ENCODE data around the gene NRCAM.
"Not testable (repeated sequence)": the region's sequence is repeated elsewhere in the genome, so short reads cannot be mapped to it uniquely, and the experiment has no call there.

Gene NRCAM

DNA sequence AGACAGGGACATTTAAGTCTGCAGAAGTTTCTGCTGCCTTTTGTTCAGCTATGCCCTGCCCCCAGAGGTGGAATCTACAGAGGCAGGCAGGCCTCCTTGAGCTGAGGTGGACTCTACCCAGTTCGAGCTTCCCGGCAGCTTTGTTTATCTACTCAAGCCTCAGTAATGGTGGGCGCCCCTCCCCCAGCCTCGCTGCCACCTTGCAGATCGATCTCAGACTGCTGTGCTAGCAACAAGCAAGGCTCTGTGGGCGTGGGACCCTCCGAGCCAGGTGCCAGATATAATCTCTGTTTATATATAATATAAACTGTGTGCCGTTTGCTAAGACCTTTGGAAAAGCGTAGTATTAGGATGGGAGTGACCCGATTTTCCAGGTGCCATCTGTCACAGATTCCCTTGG lies 63.1 kb downstream of the NRCAM start:
- H3K27ac Mint-ChIP-seq; H3K9me3 Mint-ChIP-seq; ATAC-seq (replicated peaks); H3K36me3 Mint-ChIP-seq (ENCODE audit: insufficient read depth); DNase-seq; H3K4me3 Mint-ChIP-seq; H3K4me1 Mint-ChIP-seq (ENCODE audit: low read depth in 2 of 2): not testable (repeated sequence)
- peaks cover 9 to 25% of the 10 kb centered on the region in 2 donors for H3K27me3 Mint-ChIP-seq

DNA sequence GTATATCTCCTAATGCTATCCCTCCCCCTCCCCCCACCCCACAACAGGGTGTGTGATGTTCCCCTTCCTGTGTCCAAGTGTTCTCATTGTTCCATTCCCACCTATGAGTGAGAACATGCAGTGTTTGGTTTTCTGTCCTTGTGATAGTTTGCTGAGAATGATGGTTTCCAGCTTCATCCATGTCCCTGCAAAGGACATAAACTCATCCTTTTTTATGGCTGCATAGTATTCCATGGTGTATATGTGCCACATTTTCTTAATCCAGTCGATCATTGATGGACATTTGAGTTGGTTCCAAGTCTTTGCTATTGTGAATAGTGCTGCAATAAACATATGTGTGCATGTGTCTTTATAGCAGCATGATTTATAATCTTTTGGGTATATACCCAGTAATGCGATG lies 68.5 kb downstream of the NRCAM start:
- not testable (repeated sequence) for H3K27ac Mint-ChIP-seq; H3K36me3 Mint-ChIP-seq (ENCODE audit: insufficient read depth); H3K4me3 Mint-ChIP-seq; H3K9me3 Mint-ChIP-seq; DNase-seq; H3K4me1 Mint-ChIP-seq (ENCODE audit: low read depth in 2 of 2); ATAC-seq (replicated peaks)
- peaks cover 0 to 12% of the 10 kb centered on the region in 2 donors for H3K27me3 Mint-ChIP-seq

DNA sequence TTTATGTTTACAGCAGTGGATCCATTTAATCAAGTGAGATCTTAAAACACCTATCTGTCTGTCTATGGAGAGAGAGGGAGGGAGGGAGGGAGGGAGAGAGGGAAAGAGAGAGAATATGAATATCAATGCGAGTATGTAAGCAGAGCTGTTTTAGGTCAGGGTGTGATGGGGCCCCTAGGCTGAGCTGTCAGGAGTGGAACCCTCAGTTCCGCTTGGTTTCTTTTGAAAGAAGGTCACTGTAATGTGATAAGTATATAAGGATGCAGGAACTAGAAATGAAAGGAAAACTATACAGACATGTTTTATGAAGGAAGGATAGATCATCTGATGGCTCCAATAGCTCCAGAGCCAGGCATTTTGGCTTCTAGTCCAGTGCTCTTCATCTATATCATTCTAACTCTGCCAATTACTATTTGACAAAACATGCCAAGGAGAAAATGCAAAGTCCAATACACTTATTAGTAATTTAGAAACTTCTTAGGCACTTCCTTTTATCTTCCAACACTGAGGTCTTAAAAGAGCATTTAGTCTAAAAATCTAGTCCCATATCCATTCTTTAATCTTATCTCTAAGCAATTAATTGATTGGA lies 70.3 kb downstream of the NRCAM start:
- H3K4me3 Mint-ChIP-seq = no peak overlapping the region
- no peaks in the 10 kb centered on the region for H3K36me3 Mint-ChIP-seq (ENCODE audit: insufficient read depth)
- no peak for ATAC-seq (replicated peaks)
- no peak for DNase-seq
- no peaks in the 10 kb centered on the region for H3K4me1 Mint-ChIP-seq (ENCODE audit: low read depth in 2 of 2)
- H3K27me3 Mint-ChIP-seq = peaks cover 0 to 5% of the 10 kb centered on the region in 2 donors
- peaks cover 0 to 4% of the 10 kb centered on the region in 2 donors for H3K9me3 Mint-ChIP-seq
- no peak overlapping the region for H3K27ac Mint-ChIP-seq

DNA sequence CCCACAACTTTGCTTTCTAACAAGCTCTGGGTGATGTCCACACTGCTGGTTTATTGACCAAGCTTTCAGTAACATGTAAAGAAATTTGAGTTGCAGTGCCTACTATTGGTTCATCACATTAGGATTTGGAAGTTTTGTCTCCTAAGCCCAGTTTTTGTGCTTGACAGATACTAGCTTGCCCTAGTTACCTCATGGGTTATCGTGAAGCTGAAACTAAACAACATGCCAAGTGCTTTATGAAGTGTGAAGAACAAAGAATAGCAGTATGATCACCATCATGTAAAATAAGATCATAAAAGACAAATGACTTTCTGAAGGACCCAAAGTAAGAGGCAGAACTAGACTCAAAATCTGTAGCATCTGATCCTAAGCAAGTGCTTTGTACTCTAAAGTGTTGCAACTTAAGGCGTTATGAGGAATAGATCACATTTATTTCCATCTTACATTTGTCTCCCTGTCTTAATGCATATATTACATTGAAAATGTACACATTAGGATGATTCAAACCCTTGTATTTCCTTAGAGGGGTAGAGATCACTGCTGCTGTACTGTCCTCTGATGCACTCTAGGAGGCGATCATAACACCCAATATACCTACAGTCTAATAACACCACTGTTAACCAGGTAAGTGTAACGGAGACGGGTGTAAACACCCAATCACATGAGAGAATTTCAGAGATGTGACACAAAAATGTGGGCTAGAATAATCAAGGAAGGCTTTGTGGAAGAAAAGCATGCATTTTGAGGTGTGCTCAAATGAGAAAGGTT lies 71.3 kb downstream of the NRCAM start:
- ATAC-seq (replicated peaks) = no peak
- Mint-ChIP-seq H3K36me3 (ENCODE audit: insufficient read depth) (no peaks in the 10 kb centered on the region), H3K27me3 (no peaks in the 10 kb centered on the region), H3K27ac (no peak overlapping the region), H3K4me3 (no peak overlapping the region), H3K9me3 (peaks cover 0 to 1% of the 10 kb centered on the region in 2 donors), H3K4me1 (ENCODE audit: low read depth in 2 of 2) (no peaks in the 10 kb centered on the region)
- no peak for DNase-seq

DNA sequence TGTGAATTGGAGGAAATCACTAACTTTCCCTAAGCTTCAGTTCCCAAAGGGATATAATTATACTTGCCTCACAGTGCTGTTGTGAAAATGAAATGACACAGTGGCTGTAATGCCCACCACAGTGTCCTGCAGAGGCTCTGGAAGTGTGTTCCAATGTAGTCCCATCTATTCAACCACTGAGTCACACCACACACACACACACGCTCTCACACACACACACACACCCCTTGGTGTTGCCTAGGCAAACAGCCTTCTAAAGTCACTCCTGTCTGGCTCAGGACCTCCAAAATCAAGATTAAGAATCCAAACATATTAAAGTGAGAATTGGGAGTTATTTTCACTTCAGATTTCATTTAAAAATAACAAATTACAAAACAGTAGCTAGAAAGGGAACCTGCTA lies 73.3 kb downstream of the NRCAM start:
- no peaks in the 10 kb centered on the region for H3K36me3 Mint-ChIP-seq (ENCODE audit: insufficient read depth)
- no peak overlapping the region for H3K4me3 Mint-ChIP-seq
- no peak overlapping the region for H3K27ac Mint-ChIP-seq
- H3K27me3 Mint-ChIP-seq = no peaks in the 10 kb centered on the region
- H3K9me3 Mint-ChIP-seq = no peaks in the 10 kb centered on the region
- ATAC-seq (replicated peaks) (no peak), DNase-seq (no peak)
- no peaks in the 10 kb centered on the region for H3K4me1 Mint-ChIP-seq (ENCODE audit: low read depth in 2 of 2)

DNA sequence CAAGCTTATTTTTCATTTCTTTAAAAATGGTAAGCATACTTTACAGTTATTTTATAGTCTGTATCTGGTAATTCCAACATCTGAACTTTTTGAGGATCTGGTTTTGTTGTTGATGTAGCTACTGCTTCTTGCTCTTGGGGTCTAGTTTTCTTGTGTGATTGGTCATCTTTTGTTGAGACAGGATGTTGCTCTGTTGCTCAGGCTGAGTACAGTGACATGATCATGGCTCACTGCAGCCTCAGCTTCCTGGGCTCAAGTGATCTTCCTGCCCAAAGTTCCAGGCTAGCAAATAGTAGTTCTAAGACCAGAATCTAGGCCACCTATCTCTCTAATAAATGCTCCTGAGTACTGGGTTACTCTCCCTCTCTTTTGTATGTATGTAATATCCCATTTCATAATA lies 75.7 kb downstream of the NRCAM start:
- no peaks in the 10 kb centered on the region for H3K36me3 Mint-ChIP-seq (ENCODE audit: insufficient read depth)
- no peak overlapping the region for H3K27ac Mint-ChIP-seq
- no peaks in the 10 kb centered on the region for H3K27me3 Mint-ChIP-seq
- no peaks in the 10 kb centered on the region for H3K4me1 Mint-ChIP-seq (ENCODE audit: low read depth in 2 of 2)
- H3K4me3 Mint-ChIP-seq = no peak overlapping the region
- no peak for ATAC-seq (replicated peaks)
- no peak for DNase-seq
- H3K9me3 Mint-ChIP-seq = no peaks in the 10 kb centered on the region

DNA sequence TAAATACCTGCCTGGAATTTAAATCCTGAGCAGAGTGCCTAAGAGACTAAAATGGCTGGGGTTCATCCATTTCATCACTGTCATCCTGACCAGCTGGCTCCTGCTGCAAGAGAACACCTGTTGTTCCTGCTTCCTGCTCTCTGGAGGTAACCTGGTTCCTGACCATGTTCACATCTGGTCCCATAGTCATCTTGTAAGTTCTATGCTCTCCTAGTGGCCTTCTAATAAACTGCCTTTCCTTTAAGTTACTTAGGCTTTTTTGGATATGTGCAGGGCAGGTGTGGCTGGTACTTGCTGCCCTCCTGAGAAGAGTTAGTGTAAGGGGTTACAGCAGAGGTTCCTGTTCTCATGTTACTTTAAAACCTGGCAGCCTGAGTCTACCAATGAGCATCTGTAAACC lies 80.0 kb downstream of the NRCAM start:
- no peak for DNase-seq
- H3K27ac Mint-ChIP-seq = no peak overlapping the region
- H3K4me3 Mint-ChIP-seq = no peak overlapping the region
- H3K27me3 Mint-ChIP-seq = no peaks in the 10 kb centered on the region
- no peaks in the 10 kb centered on the region for H3K9me3 Mint-ChIP-seq
- ATAC-seq (replicated peaks) = no peak
- peaks cover 0 to 1% of the 10 kb centered on the region in 2 donors for H3K4me1 Mint-ChIP-seq (ENCODE audit: low read depth in 2 of 2)
- H3K36me3 Mint-ChIP-seq (ENCODE audit: insufficient read depth) = no peaks in the 10 kb centered on the region

DNA sequence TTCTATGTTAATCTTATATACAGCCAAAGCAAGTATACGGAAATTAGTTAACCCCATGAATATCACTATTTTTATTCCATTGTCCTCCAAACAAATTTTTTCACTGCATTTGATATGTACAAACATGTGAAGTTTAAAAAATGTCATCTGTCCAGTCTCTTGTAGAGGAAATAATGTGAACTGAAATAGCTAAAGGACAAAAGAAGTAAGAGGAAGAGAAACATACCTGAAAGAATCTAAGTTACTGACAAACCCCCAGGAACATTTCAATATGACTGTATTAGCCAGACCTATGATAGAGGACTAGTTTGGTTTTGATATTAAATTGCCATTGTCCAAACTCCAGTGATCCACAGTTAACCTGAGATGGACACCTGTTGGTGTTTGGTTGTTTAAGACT lies 80.6 kb downstream of the NRCAM start:
- ATAC-seq (replicated peaks) (no peak), DNase-seq (no peak)
- no peak overlapping the region for H3K27ac Mint-ChIP-seq
- H3K36me3 Mint-ChIP-seq (ENCODE audit: insufficient read depth) = no peaks in the 10 kb centered on the region
- H3K9me3 Mint-ChIP-seq = no peaks in the 10 kb centered on the region
- H3K4me1 Mint-ChIP-seq (ENCODE audit: low read depth in 2 of 2) = peaks cover 0 to 1% of the 10 kb centered on the region in 2 donors
- H3K27me3 Mint-ChIP-seq = no peaks in the 10 kb centered on the region
- no peak overlapping the region for H3K4me3 Mint-ChIP-seq

DNA sequence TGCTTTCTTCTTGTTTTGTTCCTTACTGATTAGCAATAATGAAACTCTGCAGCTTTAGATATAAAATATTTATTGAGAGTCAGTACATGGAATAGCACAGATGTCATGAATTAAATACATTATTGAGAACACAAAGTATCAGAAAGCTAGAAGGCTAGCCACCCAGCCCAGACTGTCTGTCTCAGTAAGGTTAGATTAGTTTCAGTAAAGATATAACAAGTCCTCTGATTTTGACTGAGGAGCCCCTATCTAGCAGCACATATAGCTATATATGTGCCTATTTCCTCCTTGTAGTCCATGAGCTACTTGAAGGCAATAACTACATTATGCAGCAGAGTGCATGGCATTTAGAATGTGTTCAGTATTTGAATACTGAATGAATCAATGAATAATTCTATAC lies 81.3 kb downstream of the NRCAM start:
- H3K9me3 Mint-ChIP-seq = no peaks in the 10 kb centered on the region
- peaks cover 0 to 1% of the 10 kb centered on the region in 2 donors for H3K4me1 Mint-ChIP-seq (ENCODE audit: low read depth in 2 of 2)
- ATAC-seq (replicated peaks) (no peak), DNase-seq (no peak)
- no peak overlapping the region for H3K4me3 Mint-ChIP-seq
- no peaks in the 10 kb centered on the region for H3K36me3 Mint-ChIP-seq (ENCODE audit: insufficient read depth)
- no peaks in the 10 kb centered on the region for H3K27me3 Mint-ChIP-seq
- H3K27ac Mint-ChIP-seq = no peak overlapping the region

DNA sequence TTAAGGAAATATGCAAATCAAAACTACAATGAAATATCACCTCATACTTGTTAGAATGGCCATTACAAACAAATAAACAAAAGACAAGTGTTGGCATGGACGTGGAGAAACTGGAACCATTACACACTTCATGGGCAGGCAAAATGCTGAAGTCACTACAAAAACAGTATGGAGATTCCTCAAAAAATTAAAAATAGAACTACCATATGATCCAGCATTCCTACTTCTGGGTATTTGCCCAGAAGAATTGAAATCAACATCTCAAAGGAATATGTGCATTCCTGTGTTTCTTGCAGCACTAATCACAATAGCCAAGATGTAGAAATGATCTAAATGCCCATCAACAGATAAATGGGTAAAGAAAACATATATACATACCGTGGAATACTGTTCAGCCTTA lies 83.6 kb downstream of the NRCAM start:
- Mint-ChIP-seq H3K4me3 (no peak overlapping the region), H3K27ac (no peak overlapping the region), H3K27me3 (no peaks in the 10 kb centered on the region), H3K9me3 (no peaks in the 10 kb centered on the region), H3K4me1 (ENCODE audit: low read depth in 2 of 2) (peaks cover 0 to 1% of the 10 kb centered on the region in 2 donors), H3K36me3 (ENCODE audit: insufficient read depth) (no peaks in the 10 kb centered on the region)
- DNase-seq (no peak), ATAC-seq (replicated peaks) (no peak)

DNA sequence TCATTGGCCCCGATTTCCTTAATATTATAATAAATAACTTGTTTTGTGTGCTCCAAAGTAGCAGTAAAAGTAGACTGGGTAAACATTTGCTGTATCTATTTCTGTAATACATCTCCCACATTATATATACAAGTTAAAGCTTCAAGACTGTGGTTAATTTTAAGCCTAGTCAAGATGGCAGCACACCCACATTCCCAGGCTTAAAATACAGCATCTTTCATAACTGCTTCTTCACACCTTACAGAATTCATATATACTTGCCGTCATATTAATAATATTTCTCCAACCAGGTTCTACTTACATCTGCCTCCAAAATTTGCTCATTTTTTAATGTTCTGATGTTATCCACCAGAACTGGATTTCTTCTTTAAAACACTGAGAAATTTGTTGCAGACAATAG lies 85.6 kb downstream of the NRCAM start:
- Mint-ChIP-seq H3K4me3 (no peak overlapping the region), H3K9me3 (no peaks in the 10 kb centered on the region), H3K36me3 (ENCODE audit: insufficient read depth) (no peaks in the 10 kb centered on the region), H3K4me1 (ENCODE audit: low read depth in 2 of 2) (peaks cover 0 to 1% of the 10 kb centered on the region in 2 donors), H3K27ac (no peak overlapping the region), H3K27me3 (no peaks in the 10 kb centered on the region)
- DNase-seq (no peak), ATAC-seq (replicated peaks) (no peak)

DNA sequence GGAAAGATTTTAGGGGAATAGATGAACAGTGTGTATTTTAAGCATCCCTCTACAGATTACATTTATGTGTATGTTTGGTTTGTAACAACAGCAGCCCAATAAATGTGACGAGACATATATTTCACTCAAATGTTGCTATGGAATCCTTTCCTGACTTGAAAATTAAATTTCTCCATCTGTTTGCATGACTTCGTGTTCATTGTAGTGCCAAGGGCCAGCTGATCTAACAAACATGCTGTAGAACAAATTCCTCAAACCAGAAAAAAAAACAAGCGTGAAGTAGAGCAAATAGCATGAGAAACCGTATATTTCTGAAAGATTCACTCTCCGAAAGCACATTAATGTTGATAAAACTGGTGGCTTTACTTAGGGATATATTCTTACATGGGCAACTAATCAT lies 87.8 kb downstream of the NRCAM start:
- no peak overlapping the region for H3K4me3 Mint-ChIP-seq
- H3K27ac Mint-ChIP-seq = no peak overlapping the region
- H3K9me3 Mint-ChIP-seq = no peaks in the 10 kb centered on the region
- H3K4me1 Mint-ChIP-seq (ENCODE audit: low read depth in 2 of 2) = no peaks in the 10 kb centered on the region
- H3K27me3 Mint-ChIP-seq = no peaks in the 10 kb centered on the region
- ATAC-seq (replicated peaks) (no peak), DNase-seq (no peak)
- H3K36me3 Mint-ChIP-seq (ENCODE audit: insufficient read depth) = no peaks in the 10 kb centered on the region

DNA sequence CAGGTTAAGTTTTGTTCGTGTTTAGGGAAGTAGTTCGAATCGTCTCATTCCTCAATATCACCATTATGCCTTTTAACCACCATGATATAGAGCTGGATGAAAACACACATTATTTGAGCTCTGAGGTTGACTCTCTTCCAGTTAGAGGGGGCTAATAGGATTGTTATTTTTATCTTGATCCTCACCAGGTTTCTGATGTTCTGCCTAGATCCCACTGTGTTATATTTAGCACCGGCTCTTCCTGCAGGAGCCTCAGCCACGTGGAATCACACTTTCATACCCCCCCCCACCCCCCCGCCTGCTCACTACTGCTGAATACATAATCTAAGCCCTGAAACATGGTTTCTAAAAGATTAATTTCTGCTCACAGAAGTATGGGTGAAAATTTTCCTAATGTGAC lies 88.3 kb downstream of the NRCAM start:
- no peak for ATAC-seq (replicated peaks)
- Mint-ChIP-seq H3K4me1 (ENCODE audit: low read depth in 2 of 2) (no peaks in the 10 kb centered on the region), H3K27ac (no peak overlapping the region), H3K27me3 (no peaks in the 10 kb centered on the region), H3K9me3 (no peaks in the 10 kb centered on the region), H3K4me3 (no peak overlapping the region), H3K36me3 (ENCODE audit: insufficient read depth) (no peaks in the 10 kb centered on the region)
- no peak for DNase-seq

DNA sequence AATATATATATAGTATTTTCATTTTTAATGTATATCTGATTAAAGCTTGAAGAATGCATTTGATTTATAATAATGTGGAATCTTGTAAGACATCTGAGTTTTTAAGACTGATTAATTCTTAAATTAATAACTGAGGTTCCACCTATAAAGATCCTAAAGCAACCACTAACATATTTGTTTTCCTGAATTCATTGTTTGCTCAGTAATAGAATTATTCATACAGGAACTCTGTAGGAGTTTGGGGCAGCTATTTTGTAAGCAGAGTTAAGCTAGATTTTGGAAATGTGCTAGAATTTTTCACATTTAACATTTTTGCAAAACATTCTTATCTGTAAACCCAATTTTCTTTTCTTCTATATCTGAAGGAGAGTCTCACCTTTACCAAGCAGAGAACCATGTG lies 88.9 kb downstream of the NRCAM start:
- no peak overlapping the region for H3K4me3 Mint-ChIP-seq
- no peaks in the 10 kb centered on the region for H3K9me3 Mint-ChIP-seq
- H3K36me3 Mint-ChIP-seq (ENCODE audit: insufficient read depth) = no peaks in the 10 kb centered on the region
- no peak for DNase-seq
- no peaks in the 10 kb centered on the region for H3K4me1 Mint-ChIP-seq (ENCODE audit: low read depth in 2 of 2)
- no peak for ATAC-seq (replicated peaks)
- no peak overlapping the region for H3K27ac Mint-ChIP-seq
- H3K27me3 Mint-ChIP-seq = no peaks in the 10 kb centered on the region
